HG03060 (cell line): ENCODE data around the gene DOCK6.

ENCODE experiments used
- ATAC-seq: cut with Tn5 transposase; IDR thresholded peaks from one replicate; pipeline ENCODE4 v1.9.1; 2021; ENCODE audit warnings: low read depth, moderate number of reproducible peaks; ENCODE audit not compliant: unreplicated experiment

Gene DOCK6

GRCh38 chr19:11279505-11280236 is 17.3 kb upstream of the DOCK6 start:
- no peak for ATAC-seq

DNA sequence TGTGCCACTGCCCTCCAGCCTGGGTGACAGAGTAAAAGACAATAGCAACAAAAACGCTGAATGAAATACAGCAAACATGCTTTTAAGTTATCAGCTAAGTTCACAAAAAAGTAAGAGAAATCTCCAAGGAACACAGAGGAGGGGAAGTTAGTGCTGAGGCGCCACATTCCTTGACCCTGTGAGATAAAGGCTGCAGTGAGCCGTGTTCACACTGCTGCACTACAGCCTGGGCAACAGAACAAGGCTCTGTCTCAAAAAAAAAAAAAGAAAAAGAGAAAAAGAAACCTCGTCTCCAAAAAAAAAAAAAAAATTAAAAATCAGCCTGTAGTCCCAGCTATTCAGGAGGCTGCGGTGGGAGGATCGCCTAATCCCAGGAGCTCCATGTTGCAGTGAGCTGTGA is 16.3 kb upstream of the DOCK6 start:
- no peak for ATAC-seq

- no peak for ATAC-seq
These were observed 12.3 kb upstream of the DOCK6 start for GRCh38 chr19:11274533-11275086.

DNA sequence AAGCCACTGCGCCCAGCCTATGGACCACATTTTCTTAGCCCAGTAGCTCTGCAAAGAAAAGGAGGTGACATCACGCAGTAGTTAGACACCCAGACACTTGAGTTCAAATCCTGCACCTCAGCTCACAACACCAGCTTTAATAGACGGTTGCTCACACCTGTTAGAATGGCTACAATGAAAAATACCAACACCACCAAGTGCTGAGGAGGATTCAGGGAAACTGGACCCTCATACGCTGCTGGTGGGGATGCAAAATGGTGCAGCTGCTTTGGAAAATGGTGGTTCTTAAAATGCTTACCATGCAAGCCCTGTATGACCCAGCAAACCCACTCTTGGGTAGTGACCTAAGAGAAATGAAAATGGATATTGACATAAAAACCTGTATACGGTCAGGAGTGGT is 11.7 kb upstream of the DOCK6 start:
- no peak for ATAC-seq

- ATAC-seq: no peak
These were observed 11.0 kb upstream of the DOCK6 start for GRCh38 chr19:11273296-11273695.

DNA sequence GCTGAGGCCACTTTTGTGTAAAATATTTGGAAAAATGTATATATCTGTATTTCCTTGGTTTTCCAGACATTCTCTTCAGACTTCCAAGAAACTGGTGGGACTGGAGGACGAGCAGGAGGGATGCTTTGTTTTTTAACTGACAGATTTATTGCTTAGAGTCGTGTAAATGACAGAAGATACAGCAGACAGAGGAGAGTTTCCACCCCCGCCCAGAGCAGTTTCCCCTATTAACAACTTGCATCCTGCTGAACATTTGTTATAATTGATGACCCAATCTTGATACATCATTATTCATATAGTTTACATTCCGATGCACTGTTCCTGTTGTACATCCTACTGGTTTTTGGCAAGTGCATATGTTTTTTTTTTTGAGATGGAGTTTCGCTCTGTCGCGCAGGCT is 7.1 kb upstream of the DOCK6 start:
- no peak for ATAC-seq

DNA sequence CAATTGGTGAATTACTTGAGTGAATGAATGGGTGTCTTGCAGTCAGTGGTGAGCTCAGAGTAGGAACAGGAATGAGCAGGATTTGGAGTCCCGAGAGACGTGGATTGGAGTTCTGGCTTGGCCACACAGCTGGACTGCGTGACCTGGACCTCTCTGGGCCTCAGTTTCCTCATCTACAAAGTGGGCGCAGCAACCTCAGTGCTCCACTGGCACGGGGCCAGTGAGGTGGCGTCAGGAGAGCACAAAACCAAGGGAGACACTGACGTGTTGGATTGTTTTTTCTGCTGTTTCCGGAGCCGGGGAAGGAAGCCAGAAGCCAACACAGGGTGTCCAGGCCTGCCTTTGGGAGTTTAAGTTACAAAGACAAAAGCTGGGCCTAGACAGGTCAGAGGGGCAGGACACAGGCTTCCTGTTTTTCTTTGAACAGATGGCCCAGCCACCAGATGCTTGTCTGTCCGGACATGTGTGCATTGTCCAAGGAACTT is 6.5 kb upstream of the DOCK6 start:
- no peak for ATAC-seq

DNA sequence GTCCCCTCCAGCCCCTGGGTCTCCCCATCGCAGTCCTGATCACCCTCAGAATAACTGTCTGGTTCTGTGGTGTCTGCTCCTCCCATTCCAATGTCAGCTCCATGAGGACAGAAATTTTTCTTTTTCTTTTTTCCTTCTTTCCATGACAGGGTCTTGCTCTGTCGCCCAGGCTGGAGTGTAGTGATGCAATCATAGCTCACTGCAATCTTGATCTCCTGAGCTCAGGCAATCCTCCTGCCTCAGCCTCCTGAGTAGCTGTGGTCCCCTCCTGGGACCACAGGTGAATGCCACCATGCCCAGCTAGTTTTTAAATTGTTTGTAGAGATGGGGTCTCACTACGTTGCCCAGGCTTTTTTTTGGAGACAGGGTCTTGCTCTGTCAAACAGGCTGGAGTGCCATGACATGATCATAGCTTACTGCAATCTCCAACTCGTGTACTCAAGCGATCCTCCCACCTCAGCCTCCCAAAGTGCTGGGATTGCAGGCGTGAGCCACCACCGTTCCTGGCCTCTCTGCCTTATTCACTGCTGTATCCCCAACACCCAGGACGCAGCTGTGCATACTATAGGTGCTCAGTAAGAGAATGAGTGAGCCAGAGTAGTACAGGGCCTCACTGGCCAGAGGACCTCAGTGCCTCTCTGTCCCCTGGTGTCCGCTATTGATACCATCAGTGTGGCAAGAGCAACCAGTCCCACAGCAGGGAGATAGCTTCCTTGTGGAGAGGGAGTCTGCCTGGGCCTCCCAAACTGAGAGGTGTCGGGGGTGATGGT is 5.2 kb upstream of the DOCK6 start:
- no peak for ATAC-seq

DNA sequence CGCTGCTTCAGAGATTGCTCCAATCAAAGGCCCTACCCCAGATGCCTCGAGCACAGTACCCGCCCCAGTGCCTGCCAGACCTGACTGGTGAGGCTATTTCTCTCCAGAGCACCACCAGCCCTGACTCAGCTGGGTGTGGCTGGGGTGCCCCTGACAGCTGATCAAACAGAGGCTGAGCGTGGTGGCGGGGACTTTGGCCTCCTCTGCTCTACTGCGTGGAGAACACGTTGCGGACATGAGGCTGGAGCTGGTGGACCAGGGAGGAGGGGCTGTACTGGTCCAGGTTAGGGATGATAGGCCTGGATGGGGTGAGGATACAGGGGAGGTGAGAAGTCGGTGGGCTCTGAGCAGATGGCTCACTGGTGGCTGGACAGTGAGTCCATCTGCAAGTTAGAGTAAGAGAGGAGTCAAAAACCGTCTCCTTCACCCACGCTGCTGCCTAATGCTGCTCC is 3.5 kb upstream of the DOCK6 start:
- no peak for ATAC-seq

- no peak for ATAC-seq
These were observed 3.0 kb upstream of the DOCK6 start for GRCh38 chr19:11265177-11265784.

DNA sequence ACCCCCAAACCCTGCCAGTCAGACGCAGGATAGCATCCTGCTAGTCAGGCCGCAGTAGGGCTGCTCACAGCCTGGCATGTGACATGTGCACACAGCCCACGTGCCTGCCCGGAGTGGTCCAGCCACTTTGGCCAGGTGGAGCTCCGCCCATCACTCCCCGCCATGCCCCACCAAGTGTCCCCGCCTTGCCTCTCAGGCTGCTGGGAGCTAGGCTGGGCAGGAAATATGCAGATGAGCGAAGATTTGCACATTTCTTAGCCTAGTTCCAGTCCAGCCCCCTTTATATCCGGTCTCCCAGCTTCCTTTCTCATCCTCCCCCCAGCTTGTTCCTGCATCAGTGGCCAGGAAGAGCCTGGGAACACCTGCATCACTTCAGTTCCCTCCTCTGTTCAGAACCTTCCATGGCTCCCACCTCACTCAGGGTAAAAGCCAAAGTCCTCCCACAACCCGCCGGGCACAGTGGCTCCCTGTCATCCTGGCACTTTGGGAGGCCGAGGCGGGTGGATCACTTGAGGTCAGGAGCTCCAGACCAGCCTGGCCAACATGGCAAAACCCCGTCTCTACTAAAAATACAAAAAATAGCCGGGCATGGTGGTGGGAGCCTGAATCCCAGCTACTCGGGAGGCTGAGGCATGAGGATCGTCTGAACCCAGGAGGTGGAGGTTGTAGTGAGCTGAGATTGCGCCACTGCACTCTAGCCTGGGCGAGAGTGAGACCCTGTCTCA is 2.3 kb upstream of the DOCK6 start:
- ATAC-seq: no peak

DNA sequence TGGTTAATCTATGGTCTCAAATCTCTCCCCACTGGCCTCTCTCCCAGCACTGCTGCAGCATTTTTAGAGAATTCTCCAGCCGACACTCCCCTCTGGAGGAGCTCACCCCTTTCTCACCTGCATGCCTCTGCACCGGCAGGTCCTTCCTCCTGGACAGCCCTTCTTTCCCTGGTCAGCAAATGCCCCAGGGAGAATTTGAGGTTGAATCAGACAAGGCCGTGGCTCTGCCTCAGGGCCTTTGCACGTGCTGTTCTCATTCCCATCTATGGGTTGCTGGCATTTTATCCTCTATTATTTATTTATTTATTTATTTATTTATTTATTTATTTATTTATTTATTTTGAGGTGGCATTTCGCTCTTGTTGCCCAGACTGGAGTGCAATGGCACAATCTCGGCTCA is 1.4 kb upstream of the DOCK6 start:
- no peak for ATAC-seq

DNA sequence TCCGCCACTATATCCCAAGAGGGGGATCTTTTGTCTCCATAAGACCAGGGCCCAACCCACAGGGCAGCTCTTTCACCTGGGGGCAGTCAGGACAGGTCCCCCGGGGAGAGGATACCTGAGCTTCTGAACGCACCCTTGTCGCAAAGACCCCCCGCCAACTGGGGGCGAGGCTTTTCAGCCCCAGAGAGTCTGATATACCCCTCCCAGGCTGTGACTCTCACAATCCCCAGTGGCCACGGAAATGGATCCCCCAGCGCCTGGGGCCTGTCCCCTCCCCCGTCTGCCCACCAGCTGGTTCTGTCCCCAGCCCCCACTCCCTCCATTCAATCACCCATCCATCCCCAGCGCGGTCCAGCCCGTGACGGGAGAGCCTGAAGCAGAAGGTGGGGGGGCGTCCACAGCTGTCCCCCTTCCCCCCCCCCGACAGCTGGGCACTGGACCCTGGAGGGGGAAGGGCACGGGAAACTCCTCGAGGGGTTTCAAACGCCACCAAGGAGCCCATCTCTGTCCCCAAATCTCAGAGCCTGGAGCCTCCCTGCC is 823 bp downstream of the DOCK6 start:
- ATAC-seq: no peak

- ATAC-seq: no peak
These were observed 1.3 kb downstream of the DOCK6 start for GRCh38 chr19:11260996-11261395.

GRCh38 chr19:11257846-11258380 is 4.4 kb downstream of the DOCK6 start:
- ATAC-seq: no peak

- no peak for ATAC-seq
These were observed 6.1 kb downstream of the DOCK6 start for GRCh38 chr19:11256189-11256588.

- ATAC-seq: no peak
These were observed 7.7 kb downstream of the DOCK6 start for GRCh38 chr19:11254666-11255065.

- no peak for ATAC-seq
These were observed 9.5 kb downstream of the DOCK6 start for GRCh38 chr19:11252665-11253355.

- ATAC-seq: no peak
These were observed 10.5 kb downstream of the DOCK6 start for GRCh38 chr19:11251650-11252314.
